Hepatocyte (in vitro differentiated cells): ENCODE data around the gene NTS. TPM values are rescaled to one million over a fixed set of nuclear protein-coding genes. Genes with fewer than 3 reads are reported as not detected.
A peak's percentile ranks its signal among the peaks of the same experiment; 100 is the strongest.

Experiments
- DNase-seq: peaks from one replicate; pipeline ENCODE4 v3.0.0-alpha.2; 2016; ENCODE audit warnings: low spot score
- H2AFZ ChIP-seq: fragments of 200-600 bp; sonication (generic); 2 replicates; pipeline ENCODE4 v1.6.0; 2016; ENCODE audit warnings: antibody characterized with exemption, mild to moderate bottlenecking
- H3K27ac ChIP-seq: fragments of 200-600 bp; sonication (generic); 2 replicates; pipeline ENCODE4 v1.5.1; 2016; ENCODE audit warnings: mild to moderate bottlenecking
- H3K27me3 ChIP-seq: fragments of 200-600 bp; sonication (generic); 2 replicates; pipeline ENCODE4 v1.6.1; 2016
- H3K36me3 ChIP-seq: fragments of 200-600 bp; sonication (generic); replicated peaks from 2 replicates; pipeline ENCODE4 v1.5.1; 2016; ENCODE audit warnings: low read depth; ENCODE audit not compliant: insufficient read depth
- H3K4me1 ChIP-seq: fragments of 200-600 bp; sonication (generic); 2 replicates; pipeline ENCODE4 v1.5.1; 2016; ENCODE audit warnings: mild to moderate bottlenecking, moderate library complexity; ENCODE audit not compliant: insufficient read depth
- H3K4me2 ChIP-seq: fragments of 200-600 bp; sonication (generic); 2 replicates; pipeline ENCODE4 v1.6.0; 2016
- H3K4me3 ChIP-seq: fragments of 200-600 bp; sonication (generic); 2 replicates; pipeline ENCODE4 v1.5.1; 2016; ENCODE audit warnings: mild to moderate bottlenecking
- H3K79me2 ChIP-seq: fragments of 200-600 bp; sonication (generic); 2 replicates; pipeline ENCODE4 v1.6.0; 2017; ENCODE audit warnings: mild to moderate bottlenecking
- H3K9me2 ChIP-seq: fragments of 200-600 bp; sonication (generic); replicated peaks from 2 replicates; pipeline ENCODE4 v1.6.0; 2017; ENCODE audit warnings: mild to moderate bottlenecking; ENCODE audit not compliant: insufficient read depth
- H3K9me3 ChIP-seq: fragments of 200-600 bp; sonication (generic); 2 replicates; pipeline ENCODE4 v1.5.1; 2016; ENCODE audit warnings: low read depth, mild to moderate bottlenecking
- H4K20me1 ChIP-seq: fragments of 200-600 bp; sonication (generic); 2 replicates; pipeline ENCODE4 v1.6.0; 2016; ENCODE audit warnings: mild to moderate bottlenecking; ENCODE audit not compliant: insufficient read depth, poor library complexity, severe bottlenecking
- EZH2 ChIP-seq: fragments of 200-600 bp; sonication (generic); IDR thresholded peaks from 2 replicates; pipeline ENCODE4 v1.6.1; 2016; ENCODE audit warnings: antibody characterized with exemption, mild to moderate bottlenecking, borderline replicate concordance
- EZH2phosphoT487 ChIP-seq: fragments of 200-600 bp; sonication (generic); IDR thresholded peaks from one replicate; pipeline ENCODE4 v1.6.1; 2018; ENCODE audit warnings: antibody characterized with exemption, mild to moderate bottlenecking, low read depth, moderate library complexity; ENCODE audit not compliant: unreplicated experiment, severe bottlenecking
- WGBS: methylation state at CpG from one replicate; pipeline ENCODE4 v1.1.6; 2016; ENCODE audit warnings: low lambda C conversion rate; ENCODE audit errors: missing lambda C conversion rate; 5-methylcytosine and 5-hydroxymethylcytosine counted together
- polyA plus RNA-seq: library from polyadenylated mRNA; unstranded; fragments of >200 nt; fragmentation: Nextera tagmentation; extraction: Ambion mirVana; gene quantifications from 2 replicates; pipeline ENCODE4 v1.2.1, GENCODE V29; 2016
- total RNA-seq: library from RNA; depleted of rRNA; stranded (reverse); fragments of >200 nt; gene quantifications from 2 replicates; pipeline ENCODE4 v1.2.3, GENCODE V29; 2014
- TF ChIP-seq, protein P1 (sequence below): fragments of 200-600 bp; sonication (generic); IDR thresholded peaks from 2 replicates; pipeline ENCODE4 v1.5.1; 2016; ENCODE audit warnings: antibody characterized with exemption, mild to moderate bottlenecking; ENCODE audit not compliant: poor library complexity

Gene NTS
- total and polyA plus RNA-seq, 2 experiments from 2014 or later = 3.2 to 18.4 TPM

DNA sequence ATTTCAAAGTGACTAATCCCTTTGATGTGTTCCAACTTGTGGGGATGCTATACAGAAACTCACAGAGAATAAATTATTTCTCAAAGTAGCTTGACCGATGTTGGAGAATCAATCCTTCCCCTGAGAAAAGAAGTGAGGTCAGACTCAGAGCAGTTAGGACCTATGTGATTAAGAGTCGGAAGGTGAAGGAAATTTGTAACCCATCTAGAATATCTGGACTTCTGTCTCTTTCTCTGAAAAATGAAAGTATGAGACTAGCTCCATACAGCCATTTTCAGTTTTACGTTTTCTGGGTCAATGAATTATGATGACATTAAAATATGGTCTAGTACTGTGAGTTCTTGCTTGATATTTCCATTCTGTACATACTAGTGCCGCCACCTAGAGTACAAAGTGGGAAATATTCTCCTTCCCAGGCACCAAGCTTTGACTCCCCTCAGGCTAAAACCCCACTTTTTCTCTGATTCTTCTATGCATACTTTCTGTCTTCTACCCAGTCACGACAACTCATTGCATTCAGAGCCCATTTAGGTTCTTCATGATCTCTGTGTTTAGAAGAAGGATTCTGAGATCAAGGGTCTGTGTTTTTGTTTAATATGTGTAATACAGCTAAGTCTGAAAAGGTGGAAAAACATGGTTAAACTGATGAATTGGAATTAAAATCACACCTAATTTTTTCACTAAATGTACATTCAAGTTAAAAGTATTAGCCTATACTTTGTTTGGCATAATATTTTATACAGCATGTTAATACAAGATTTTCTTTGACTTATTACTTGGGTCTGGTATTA, 6.9 kb upstream of the NTS start:
- no peak overlapping the region for H3K4me2 ChIP-seq
- no peaks in the 10 kb centered on the region for H3K27me3 ChIP-seq
- H3K4me1 ChIP-seq = no peaks in the 10 kb centered on the region
- H3K79me2 ChIP-seq = no peaks in the 10 kb centered on the region
- H3K36me3 ChIP-seq = no peaks in the 10 kb centered on the region
- WGBS = 40% methylated on average over 5 of the region's 5 CpGs
- no peaks in the 10 kb centered on the region for H3K9me3 ChIP-seq
- H4K20me1 ChIP-seq = no peaks in the 10 kb centered on the region
- H3K27ac ChIP-seq = no peak overlapping the region
- no peak overlapping the region for H3K4me3 ChIP-seq
- peak; percentile 71 for DNase-seq
- no peak for TF ChIP-seq EZH2phosphoT487
- TF ChIP-seq EZH2 = no peak
- TF ChIP-seq, protein P1, sequence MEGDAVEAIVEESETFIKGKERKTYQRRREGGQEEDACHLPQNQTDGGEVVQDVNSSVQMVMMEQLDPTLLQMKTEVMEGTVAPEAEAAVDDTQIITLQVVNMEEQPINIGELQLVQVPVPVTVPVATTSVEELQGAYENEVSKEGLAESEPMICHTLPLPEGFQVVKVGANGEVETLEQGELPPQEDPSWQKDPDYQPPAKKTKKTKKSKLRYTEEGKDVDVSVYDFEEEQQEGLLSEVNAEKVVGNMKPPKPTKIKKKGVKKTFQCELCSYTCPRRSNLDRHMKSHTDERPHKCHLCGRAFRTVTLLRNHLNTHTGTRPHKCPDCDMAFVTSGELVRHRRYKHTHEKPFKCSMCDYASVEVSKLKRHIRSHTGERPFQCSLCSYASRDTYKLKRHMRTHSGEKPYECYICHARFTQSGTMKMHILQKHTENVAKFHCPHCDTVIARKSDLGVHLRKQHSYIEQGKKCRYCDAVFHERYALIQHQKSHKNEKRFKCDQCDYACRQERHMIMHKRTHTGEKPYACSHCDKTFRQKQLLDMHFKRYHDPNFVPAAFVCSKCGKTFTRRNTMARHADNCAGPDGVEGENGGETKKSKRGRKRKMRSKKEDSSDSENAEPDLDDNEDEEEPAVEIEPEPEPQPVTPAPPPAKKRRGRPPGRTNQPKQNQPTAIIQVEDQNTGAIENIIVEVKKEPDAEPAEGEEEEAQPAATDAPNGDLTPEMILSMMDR = peak; percentile 79
- no peak overlapping the region for H2AFZ ChIP-seq
- H3K9me2 ChIP-seq = no peaks in the 10 kb centered on the region

DNA sequence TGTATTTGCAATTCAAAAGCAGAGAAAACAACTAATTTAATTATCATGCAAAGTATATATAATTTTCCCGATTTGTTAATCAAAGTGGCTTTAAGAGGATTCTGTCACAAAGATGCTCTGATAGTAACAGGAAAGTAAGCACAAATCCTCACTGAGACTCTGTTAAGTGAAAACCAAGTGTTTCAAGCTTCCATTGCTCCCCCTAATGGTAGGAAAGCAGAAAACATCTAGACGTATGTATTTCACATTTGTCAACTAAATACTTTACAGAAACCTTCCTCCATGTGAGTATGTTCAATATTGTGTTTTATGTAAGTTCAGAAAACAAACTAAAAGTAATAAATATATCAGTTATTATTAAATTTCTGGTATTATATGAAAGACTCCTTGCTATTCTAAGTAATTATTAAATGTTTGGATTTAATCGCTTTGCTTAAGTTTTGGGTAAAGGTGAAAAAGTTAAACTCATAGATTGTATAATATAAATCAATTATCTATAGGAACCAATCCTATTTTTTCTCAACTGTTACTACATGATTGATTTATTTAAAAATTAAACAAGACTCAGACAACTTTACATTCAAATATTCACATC, 1.5 kb upstream of the NTS start:
- no peak for TF ChIP-seq EZH2
- TF ChIP-seq, protein P1 = peak; percentile 77
- WGBS = 33% methylated on average over 3 of the region's 3 CpGs
- Histone ChIP-seq H3K36me3 (no peaks in the 10 kb centered on the region), H3K27ac (no peak overlapping the region), H3K4me3 (no peak overlapping the region), H2AFZ (no peak overlapping the region), H3K9me2 (no peaks in the 10 kb centered on the region), H4K20me1 (no peaks in the 10 kb centered on the region), H3K4me2 (no peak overlapping the region), H3K79me2 (no peaks in the 10 kb centered on the region), H3K4me1 (no peaks in the 10 kb centered on the region), H3K27me3 (no peaks in the 10 kb centered on the region), H3K9me3 (no peaks in the 10 kb centered on the region)
- DNase-seq = peak; percentile 74

DNA sequence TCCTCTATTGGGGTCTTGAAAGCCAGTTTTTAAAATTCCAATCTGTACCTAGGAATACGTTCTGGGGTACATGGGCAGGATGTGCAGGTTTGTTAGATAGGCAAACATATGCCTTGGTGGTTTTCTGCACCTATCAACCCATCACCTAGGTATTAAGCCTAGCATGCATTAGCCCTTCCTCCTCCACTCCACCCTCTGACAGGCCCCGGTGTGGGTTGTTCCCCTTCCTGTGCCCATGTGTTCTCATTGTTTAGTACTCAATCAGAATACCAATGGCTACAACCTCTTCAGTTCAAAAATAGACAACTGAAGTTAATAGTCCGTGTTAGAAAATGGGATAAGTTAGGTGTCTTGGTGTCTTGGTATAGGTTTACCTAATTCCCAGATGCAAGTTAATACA, 3.4 kb downstream of the NTS start:
- Histone ChIP-seq H4K20me1 (no peaks in the 10 kb centered on the region), H2AFZ (no peak overlapping the region), H3K9me2 (no peaks in the 10 kb centered on the region), H3K79me2 (no peaks in the 10 kb centered on the region), H3K27me3 (no peaks in the 10 kb centered on the region), H3K27ac (no peak overlapping the region), H3K4me1 (no peaks in the 10 kb centered on the region), H3K4me2 (no peak overlapping the region), H3K36me3 (no peaks in the 10 kb centered on the region), H3K4me3 (no peak overlapping the region), H3K9me3 (no peaks in the 10 kb centered on the region)
- TF ChIP-seq EZH2 (no peak), EZH2phosphoT487 (no peak)
- TF ChIP-seq, protein P1 = no peak
- DNase-seq = no peak
- WGBS = 67% methylated on average over 3 of the region's 3 CpGs
